HepG2 (cell line): ENCODE data around the gene FILIP1. TPM values are rescaled to one million over a fixed set of nuclear protein-coding genes. Genes with fewer than 3 reads are reported as not detected.

ENCODE experiments used
- ATAC-seq: fragments of 200-7000 bp; cut with Tn5 transposase; 3 replicates; pipeline ENCODE4 v1.9.1; 2020; ENCODE audit warnings: mild to moderate bottlenecking, moderate library complexity
- BruUV-seq: library from RNA; stranded (reverse); fragments of 400-500 nt; replicated peaks from 2 replicates; lab custom pipeline; 2021; lab: Mats Ljungman, UMichigan
- CTCF ChIA-PET: fragments of 300-600 bp; formaldehyde crosslinking; extraction: SDS; loops from one replicate; lab custom pipeline; 2021; ENCODE audit warnings: low total read pairs, inconsistent platforms, low intra/inter-chr PET ratio; lab: Yijun Ruan, JAX
- POLR2A ChIA-PET: fragments of 350-600 bp; sonication (Branson Sonifier 250); formaldehyde crosslinking; loops from one replicate; lab custom pipeline; 2020; ENCODE audit warnings: antibody characterized with exemption, inconsistent platforms; lab: Yijun Ruan, JAX
- DNase-seq: peaks from one replicate; pipeline ENCODE4 v3.0.0-alpha.2; 2015; ENCODE audit warnings: low spot score
- FAIRE-seq: peaks from 3 replicates; lab custom pipeline; 2011; peaks lifted over from hg19 to GRCh38; lab: Jason Lieb, UNC
- H2AFZ ChIP-seq: one replicate; pipeline ENCODE4 v1.6.1; 2011; ENCODE audit warnings: low read length, inconsistent platforms
- H3K27ac ChIP-seq: fragments of 300-600 bp; 3 replicates; pipeline ENCODE4 v1.8.0; 2011; ENCODE audit warnings: mixed run types, mild to moderate bottlenecking, mixed read lengths, low read length, inconsistent platforms; ENCODE audit not compliant: insufficient read depth; ENCODE audit errors: extremely low read length
- H3K27me3 ChIP-seq, 2 experiments: fragments of 200-600 bp in 1 of 2; 2 replicates in 1 of 2; 3 replicates in 1 of 2; pipeline versions ENCODE4 v1.6.0 to v1.8.0; 2011; ENCODE audit warnings: low read length in 2 of 2, mild to moderate bottlenecking in 2 of 2, moderate library complexity in 2 of 2, inconsistent platforms in 1 of 2; ENCODE audit not compliant: insufficient read depth in 2 of 2, control insufficient read depth in 1 of 2
- H3K36me3 ChIP-seq, 2 experiments: fragments of 200-600 bp in 1 of 2; replicated peaks in 1 of 2; 2 replicates in 1 of 2; 3 replicates in 1 of 2; pipeline versions ENCODE4 v1.5.1 to v1.8.0; 2011; ENCODE audit warnings: low read length in 2 of 2, inconsistent platforms in 1 of 2; ENCODE audit not compliant: insufficient read depth in 2 of 2, control insufficient read depth in 1 of 2
- H3K4me1 ChIP-seq: 2 replicates; pipeline ENCODE4 v1.5.1; 2012; ENCODE audit warnings: low read length, inconsistent platforms; ENCODE audit not compliant: insufficient read depth
- H3K4me2 ChIP-seq: 2 replicates; pipeline ENCODE4 v1.6.0; 2011; ENCODE audit warnings: low read depth, low read length, inconsistent platforms
- H3K4me3 ChIP-seq, 3 experiments: fragments of 200-600 bp in 1 of 3; sonication (generic), shearing (Covaris generic) in 1 of 3; replicated peaks in 1 of 3; 2 replicates each; pipeline ENCODE4 v1.5.1; 2011 to 2016; ENCODE audit warnings: low read length in 3 of 3, inconsistent platforms in 2 of 3, low read depth in 2 of 3, mild to moderate bottlenecking in 2 of 3, control low read depth in 1 of 3, mixed read lengths in 1 of 3; ENCODE audit not compliant: insufficient read depth in 1 of 3
- H3K79me2 ChIP-seq: one replicate; pipeline ENCODE4 v1.6.1; 2011; ENCODE audit warnings: low read length, inconsistent platforms; ENCODE audit not compliant: insufficient read depth
- H3K9ac ChIP-seq: 2 replicates; pipeline ENCODE4 v1.6.0; 2011; ENCODE audit warnings: mild to moderate bottlenecking, low read depth, low read length, inconsistent platforms; ENCODE audit not compliant: insufficient read depth
- H3K9me3 ChIP-seq: 2 replicates; pipeline ENCODE4 v1.5.1; 2012; ENCODE audit warnings: mild to moderate bottlenecking, low read length
- H4K20me1 ChIP-seq: 2 replicates; pipeline ENCODE4 v1.6.0; 2011; ENCODE audit warnings: inconsistent platforms, mild to moderate bottlenecking, low read length, moderate library complexity; ENCODE audit not compliant: insufficient read depth
- SNAPC4 ChIP-seq: sonication (generic); formaldehyde crosslinking; IDR thresholded peaks from 2 replicates; pipeline ENCODE4 v1.4.0; 2020; ENCODE audit warnings: mild to moderate bottlenecking, missing genetic modification reagents
- TRAFD1 ChIP-seq: sonication (generic); formaldehyde crosslinking; IDR thresholded peaks from 2 replicates; pipeline ENCODE4 v1.5.1; 2020; ENCODE audit warnings: missing genetic modification reagents, mild to moderate bottlenecking, borderline replicate concordance
- WGBS: methylation state at CpG from one replicate; pipeline ENCODE4 v1.1.6; 2017; ENCODE audit warnings: low lambda C conversion rate; 5-methylcytosine and 5-hydroxymethylcytosine counted together
- in situ Hi-C: cut with HindIII; loops from 2 replicates; pipeline ENCODE4 v1.10.0; 2017; ENCODE audit warnings: low pct_unique_long_range_greater_than_20kb; ENCODE audit not compliant: extremely low pct_ligation_motif_present
- intact Hi-C: fragments of 100-400 bp; cut with micrococcal nuclease; formaldehyde crosslinking; loops from one replicate; pipeline ENCODE4 v1.10.0; 2022; ENCODE audit not compliant: unreplicated experiment
- polyA plus RNA-seq, 8 experiments: library from polyadenylated mRNA; depleted of rRNA in 3 of 8; stranded (reverse) in 7 of 8; unstranded in 1 of 8; fragments of >200 nt; fragmentation: Illumina TruSeq in 4 of 8; extraction: Trizol in 4 of 8; gene quantifications; 2 replicates each; pipeline versions ENCODE4 v1.2.1 to v1.2.3, GENCODE V29; 2011 to 2016; ENCODE audit warnings: low read depth in 4 of 8, missing spikeins in 1 of 8, mixed read lengths in 1 of 8; ENCODE audit not compliant: insufficient read depth in 1 of 8
- total RNA-seq, 5 experiments: library from RNA; depleted of rRNA; stranded (reverse); fragments of >200 nt; fragmentation: Illumina TruSeq; extraction: Trizol; gene quantifications; 2 replicates each; pipeline ENCODE4 v1.2.3, GENCODE V29; 2016; ENCODE audit warnings: low read depth in 1 of 5

FILIP1 gene
- total and polyA plus RNA-seq, 2 of the 13 experiments (the other 11 are each of a cell fraction or from before 2014, with no cell fraction given): not detected

GRCh38 chr6:75337835-75338580 is 155.6 kb downstream of the FILIP1 start:
- ChIA-PET CTCF (no interaction called here), POLR2A (no interaction called here)
- FAIRE-seq (no peak), ATAC-seq (no peak), DNase-seq (no peak)
- Histone ChIP-seq H3K27me3 (no peaks in the 10 kb centered on the region), H2AFZ (no peak overlapping the region), H3K4me3 (no peak overlapping the region), H4K20me1 (no peaks in the 10 kb centered on the region), H3K4me2 (no peak overlapping the region), H3K9ac (no peak overlapping the region), H3K9me3 (no peaks in the 10 kb centered on the region), H3K27ac (no peak overlapping the region), H3K79me2 (no peaks in the 10 kb centered on the region), H3K4me1 (no peaks in the 10 kb centered on the region), H3K36me3 (no peaks in the 10 kb centered on the region)
- 2% methylated on average over 4 of the region's 4 CpGs for WGBS
- intact Hi-C loops: no loop called here
- TF ChIP-seq TRAFD1 (CRISPR knock-in tag) (no peak), SNAPC4 (CRISPR knock-in tag) (no peak)
- in situ Hi-C loops: no loop called here
- no TSS peak for BruUV-seq
